ENCODE measurements around the gene RORC.

GRCh38 chr1:151837197-151837596, 5.6 kb upstream of the RORC start:
- no peak for TF ChIP-seq CTCF (IDR thresholded peaks at IDR 0.05)
- no peak for TF ChIP-seq POLR2A (IDR thresholded peaks at IDR 0.05)
- no peak for TF ChIP-seq EP300 (IDR thresholded peaks at IDR 0.05)
- TF ChIP-seq POLR2AphosphoS5 (IDR thresholded peaks at IDR 0.05): no peak

Data from sigmoid colon (tissue), 4 donors.